Fibroblast of mammary gland (primary cell): Measurements from ENCODE around the gene RNF212.

ENCODE experiments used
- DNase-seq: peaks from one replicate; pipeline ENCODE4 v3.0.0-alpha.2; 2010; ENCODE audit warnings: low read depth
- H3K4me3 ChIP-seq: 2 replicates; pipeline ENCODE4 v1.5.1; 2011; ENCODE audit warnings: low read depth, mild to moderate bottlenecking, low read length, moderate library complexity; ENCODE audit not compliant: control insufficient read depth
- CTCF ChIP-seq: conservative IDR thresholded peaks from 2 replicates; pipeline ENCODE4 v1.5.1; 2011; ENCODE audit warnings: low read depth, low read length, inconsistent platforms; ENCODE audit not compliant: control insufficient read depth, insufficient read depth

Gene RNF212

GRCh38 chr4:1080432-1080831 lies 32.9 kb downstream of the RNF212 start:
- TF ChIP-seq CTCF = no peak
- no peak overlapping the region for H3K4me3 ChIP-seq
- no peak for DNase-seq

- no peak for DNase-seq
- H3K4me3 ChIP-seq = no peak overlapping the region
- no peak for TF ChIP-seq CTCF
Observed at GRCh38 chr4:1079711-1080265, 33.6 kb downstream of the RNF212 start.

GRCh38 chr4:1078490-1078889 lies 34.9 kb downstream of the RNF212 start:
- no peak overlapping the region for H3K4me3 ChIP-seq
- no peak for DNase-seq
- no peak for TF ChIP-seq CTCF

- no peak for DNase-seq
- no peak for TF ChIP-seq CTCF
- H3K4me3 ChIP-seq = no peak overlapping the region
Observed at GRCh38 chr4:1077711-1078477, 35.5 kb downstream of the RNF212 start.

GRCh38 chr4:1075809-1076699 lies 37.3 kb downstream of the RNF212 start:
- no peak for DNase-seq
- no peak for TF ChIP-seq CTCF
- no peak overlapping the region for H3K4me3 ChIP-seq

GRCh38 chr4:1075225-1075624 lies 38.1 kb downstream of the RNF212 start:
- no peak for TF ChIP-seq CTCF
- no peak overlapping the region for H3K4me3 ChIP-seq
- no peak for DNase-seq
